Peyer's patch (tissue), 4 donors: Measurements from ENCODE around the gene CHST8. TPM values are rescaled to one million over a fixed set of nuclear protein-coding genes. Genes with fewer than 3 reads are reported as not detected.

ENCODE experiments used
- DNase-seq, 3 donors: peaks; one replicate each; pipeline ENCODE4 v3.0.0-alpha.2; 2017 to 2019
- H3K27ac ChIP-seq, 4 donors: fragments of 200-600 bp; sonication (generic); one replicate each; pipeline ENCODE4 v1.5.1; 2016 to 2019
- H3K27me3 ChIP-seq, 2 donors: fragments of 200-600 bp; sonication (generic); one replicate each; pipeline ENCODE4 v1.5.1; 2019
- H3K36me3 ChIP-seq, 3 donors: fragments of 200-600 bp; sonication (generic); one replicate each; pipeline ENCODE4 v1.5.1; 2016 to 2019
- H3K4me1 ChIP-seq, 4 donors: fragments of 200-600 bp; sonication (generic); one replicate each; pipeline ENCODE4 v1.5.1; 2016 to 2019
- H3K4me3 ChIP-seq, 4 donors: fragments of 200-600 bp; sonication (generic); 1 replicate in 3 of 4; 2 replicates in 1 of 4; pipeline ENCODE4 v1.5.1; 2016 to 2019; ENCODE audit warnings: mild to moderate bottlenecking in 1 of 4
- H3K9me3 ChIP-seq, 4 donors: fragments of 200-600 bp; sonication (generic); one replicate each; pipeline ENCODE4 v1.5.1; 2016 to 2019; ENCODE audit warnings: mild to moderate bottlenecking in 1 of 4
- CTCF ChIP-seq, 6 experiments: fragments of 450-650 bp in 4 of 6; fragments of 200-600 bp in 2 of 6; sonication (generic) in 1 of 6; IDR thresholded peaks; one replicate each; pipeline ENCODE4 v1.5.1; 2017 to 2019; ENCODE audit warnings: antibody characterized with exemption in 6 of 6, mild to moderate bottlenecking in 3 of 6, moderate library complexity in 1 of 6
- POLR2A ChIP-seq, 2 donors: fragments of 450-650 bp; IDR thresholded peaks; one replicate each; pipeline ENCODE4 v1.5.1; 2017; ENCODE audit warnings: antibody characterized with exemption in 2 of 2, mild to moderate bottlenecking in 2 of 2, moderate library complexity in 2 of 2
- total RNA-seq, 4 donors: library from RNA; depleted of rRNA; stranded (reverse); fragments of >200 nt; gene quantifications; one replicate each; pipeline ENCODE4 v1.1.0, GENCODE V29; 2016

The CHST8 gene
- total RNA-seq, 4 donors from 2014 or later = 0.54 to 1.8 TPM; not detected in 2

- no peaks in the 10 kb centered on the region for H3K9me3 ChIP-seq
- H3K27me3 ChIP-seq = no peaks in the 10 kb centered on the region
- H3K4me1 ChIP-seq = no peaks in the 10 kb centered on the region
- no peaks in the 10 kb centered on the region for H3K36me3 ChIP-seq
- no peak overlapping the region for H3K4me3 ChIP-seq
- TF ChIP-seq POLR2A (IDR thresholded peaks at IDR 0.05) (no peak), CTCF (IDR thresholded peaks at IDR 0.05) (no peak)
- H3K27ac ChIP-seq = no peak overlapping the region
- no peak for DNase-seq
These were observed 106.4 kb downstream of the CHST8 start for GRCh38 chr19:33728141-33728540.

- Histone ChIP-seq H3K36me3 (no peaks in the 10 kb centered on the region), H3K9me3 (no peaks in the 10 kb centered on the region), H3K27ac (no peak overlapping the region), H3K4me3 (no peak overlapping the region), H3K27me3 (no peaks in the 10 kb centered on the region), H3K4me1 (no peaks in the 10 kb centered on the region)
- no peak for TF ChIP-seq POLR2A (IDR thresholded peaks at IDR 0.05)
- TF ChIP-seq CTCF (IDR thresholded peaks at IDR 0.05) = no peak
- no peak for DNase-seq
These were observed 109.3 kb downstream of the CHST8 start for GRCh38 chr19:33730858-33731607.

- H3K4me3 ChIP-seq = no peak overlapping the region
- no peaks in the 10 kb centered on the region for H3K27me3 ChIP-seq
- TF ChIP-seq CTCF (IDR thresholded peaks at IDR 0.05) (no peak), POLR2A (IDR thresholded peaks at IDR 0.05) (no peak)
- no peaks in the 10 kb centered on the region for H3K4me1 ChIP-seq
- DNase-seq = no peak
- no peaks in the 10 kb centered on the region for H3K36me3 ChIP-seq
- H3K9me3 ChIP-seq = no peaks in the 10 kb centered on the region
- H3K27ac ChIP-seq = no peak overlapping the region
These were observed 110.1 kb downstream of the CHST8 start for GRCh38 chr19:33731881-33732280.

- no peaks in the 10 kb centered on the region for H3K36me3 ChIP-seq
- no peaks in the 10 kb centered on the region for H3K9me3 ChIP-seq
- peak in 1 of 3 donors; percentile 10 for DNase-seq
- TF ChIP-seq POLR2A (IDR thresholded peaks at IDR 0.05) = no peak
- no peak for TF ChIP-seq CTCF (IDR thresholded peaks at IDR 0.05)
- no peak overlapping the region for H3K4me3 ChIP-seq
- no peak overlapping the region for H3K27ac ChIP-seq
- no peaks in the 10 kb centered on the region for H3K27me3 ChIP-seq
- no peaks in the 10 kb centered on the region for H3K4me1 ChIP-seq
These were observed 113.2 kb downstream of the CHST8 start for GRCh38 chr19:33734913-33735312.

- Histone ChIP-seq H3K36me3 (no peaks in the 10 kb centered on the region), H3K4me1 (no peaks in the 10 kb centered on the region), H3K4me3 (no peak overlapping the region), H3K27me3 (no peaks in the 10 kb centered on the region), H3K9me3 (no peaks in the 10 kb centered on the region), H3K27ac (no peak overlapping the region)
- TF ChIP-seq POLR2A (IDR thresholded peaks at IDR 0.05) (no peak), CTCF (IDR thresholded peaks at IDR 0.05) (no peak)
- DNase-seq = no peak
These were observed 114.4 kb downstream of the CHST8 start for GRCh38 chr19:33736158-33736557.
